Sigmoid colon (tissue), 7 donors: ENCODE results near the gene GP1BB. TPM values are rescaled to one million over a fixed set of nuclear protein-coding genes. Genes with fewer than 3 reads are reported as not detected.

Source experiments
- DNase-seq: peaks from one replicate; pipeline ENCODE4 v3.0.0-alpha.2; 2019
- H3K27ac ChIP-seq, 4 donors: fragments of 200-600 bp; sonication (generic); one replicate each; pipeline ENCODE4 v1.5.1; 2016 to 2019; ENCODE audit warnings: mild to moderate bottlenecking in 1 of 4
- H3K27me3 ChIP-seq, 3 donors: fragments of 200-600 bp; sonication (generic); one replicate each; pipeline ENCODE4 v1.5.1; 2019; ENCODE audit warnings: mild to moderate bottlenecking in 1 of 3
- H3K36me3 ChIP-seq, 4 donors: fragments of 200-600 bp; sonication (generic); one replicate each; pipeline ENCODE4 v1.5.1; 2016 to 2019
- H3K4me1 ChIP-seq, 4 donors: fragments of 200-600 bp; sonication (generic); one replicate each; pipeline ENCODE4 v1.5.1; 2017 to 2019
- H3K4me3 ChIP-seq, 4 donors: fragments of 200-600 bp; sonication (generic); one replicate each; pipeline ENCODE4 v1.5.1; 2017 to 2019; ENCODE audit warnings: mild to moderate bottlenecking in 2 of 4, moderate library complexity in 1 of 4
- H3K9me3 ChIP-seq, 4 donors: fragments of 200-600 bp in 3 of 4; sonication (generic) in 3 of 4; one replicate each; pipeline versions ENCODE4 v1.5.1 to v1.6.1; 2013 to 2019
- EP300 ChIP-seq, 4 donors: sonication (generic); formaldehyde crosslinking; IDR thresholded peaks; one replicate each; pipeline ENCODE4 v1.6.1; 2017; ENCODE audit warnings: antibody characterized with exemption in 4 of 4
- POLR2A ChIP-seq, 2 donors: fragments of 450-650 bp; IDR thresholded peaks; one replicate each; pipeline ENCODE4 v1.6.1; 2016; ENCODE audit warnings: antibody characterized with exemption in 2 of 2, mild to moderate bottlenecking in 2 of 2, moderate library complexity in 2 of 2
- POLR2AphosphoS5 ChIP-seq, 4 donors: sonication (generic); formaldehyde crosslinking; IDR thresholded peaks; one replicate each; pipeline ENCODE4 v1.6.1; 2017; ENCODE audit warnings: antibody characterized with exemption in 4 of 4
- WGBS, 2 donors: extraction: QIAGEN DNeasy Blood & Tissue Kit; methylation state at CpG; one replicate each; pipeline ENCODE4 v1.1.7; 2013; 5-methylcytosine and 5-hydroxymethylcytosine counted together
- intact Hi-C: fragments of 100-400 bp; cut with DNase I; formaldehyde crosslinking; loops from one replicate; pipeline ENCODE4 v1.15.1; 2023
- polyA plus RNA-seq, 3 donors: library from polyadenylated mRNA; stranded (reverse); fragments of 200-250 nt; gene quantifications; one replicate each; pipeline ENCODE4 v1.2.3, GENCODE V29; 2013
- total RNA-seq, 4 donors: library from RNA; depleted of rRNA; stranded (reverse); fragments of >200 nt; gene quantifications; one replicate each; pipeline ENCODE4 v1.1.0, GENCODE V29; 2016
- TF ChIP-seq, protein P1 (sequence below), 4 experiments: fragments of 450-650 bp in 3 of 4; fragments of 200-600 bp in 1 of 4; IDR thresholded peaks; one replicate each; pipeline ENCODE4 v1.5.1; 2016 to 2019; ENCODE audit warnings: antibody characterized with exemption in 4 of 4, mild to moderate bottlenecking in 3 of 4, moderate library complexity in 2 of 4
- donor health status: healthy with polysubstance abuse.
- donor health status: Bipolar disorder and iron deficiency.
- donor health status: healthy.

GP1BB gene
- total and polyA plus RNA-seq, 7 donors: 1.1 to 2.9 (median 1.9) TPM; not detected in 2

DNA sequence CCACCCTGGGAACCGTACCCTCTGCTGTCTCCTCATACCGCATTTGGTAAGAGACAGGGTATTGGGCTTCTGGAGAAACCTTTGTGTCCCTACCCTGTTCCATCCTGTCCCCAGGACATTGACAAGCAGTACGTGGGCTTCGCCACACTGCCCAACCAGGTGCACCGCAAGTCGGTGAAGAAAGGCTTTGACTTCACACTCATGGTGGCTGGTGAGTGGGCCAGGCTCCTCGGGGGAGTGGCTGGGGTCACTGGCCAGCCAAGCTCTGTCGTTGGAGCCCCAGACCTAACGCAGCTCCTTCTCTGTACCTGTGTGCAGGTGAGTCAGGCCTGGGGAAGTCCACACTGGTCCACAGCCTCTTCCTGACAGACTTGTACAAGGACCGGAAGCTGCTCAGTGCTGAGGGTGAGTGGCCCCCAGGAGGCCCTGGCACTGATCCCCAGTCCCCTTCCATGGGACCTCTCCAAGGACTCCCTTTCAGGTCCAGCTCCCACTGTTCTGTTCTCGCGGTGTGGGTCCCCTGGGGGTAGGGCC is 3.8 kb upstream of the GP1BB start:
- 73 to 88% methylated on average over 12 of the region's 12 CpGs for WGBS, 2 donors
- H3K27me3 ChIP-seq: peaks cover 13 to 47% (median 25%) of the 10 kb centered on the region in 3 donors
- peaks cover 0 to 14% (median 0%) of the 10 kb centered on the region in 4 donors for H3K36me3 ChIP-seq
- H3K4me3 ChIP-seq: peak overlapping the region in 2 of 4 donors; percentile 60 to 76
- TF ChIP-seq, protein P1, sequence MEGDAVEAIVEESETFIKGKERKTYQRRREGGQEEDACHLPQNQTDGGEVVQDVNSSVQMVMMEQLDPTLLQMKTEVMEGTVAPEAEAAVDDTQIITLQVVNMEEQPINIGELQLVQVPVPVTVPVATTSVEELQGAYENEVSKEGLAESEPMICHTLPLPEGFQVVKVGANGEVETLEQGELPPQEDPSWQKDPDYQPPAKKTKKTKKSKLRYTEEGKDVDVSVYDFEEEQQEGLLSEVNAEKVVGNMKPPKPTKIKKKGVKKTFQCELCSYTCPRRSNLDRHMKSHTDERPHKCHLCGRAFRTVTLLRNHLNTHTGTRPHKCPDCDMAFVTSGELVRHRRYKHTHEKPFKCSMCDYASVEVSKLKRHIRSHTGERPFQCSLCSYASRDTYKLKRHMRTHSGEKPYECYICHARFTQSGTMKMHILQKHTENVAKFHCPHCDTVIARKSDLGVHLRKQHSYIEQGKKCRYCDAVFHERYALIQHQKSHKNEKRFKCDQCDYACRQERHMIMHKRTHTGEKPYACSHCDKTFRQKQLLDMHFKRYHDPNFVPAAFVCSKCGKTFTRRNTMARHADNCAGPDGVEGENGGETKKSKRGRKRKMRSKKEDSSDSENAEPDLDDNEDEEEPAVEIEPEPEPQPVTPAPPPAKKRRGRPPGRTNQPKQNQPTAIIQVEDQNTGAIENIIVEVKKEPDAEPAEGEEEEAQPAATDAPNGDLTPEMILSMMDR (IDR thresholded peaks at IDR 0.05): no peak
- TF ChIP-seq EP300 (IDR thresholded peaks at IDR 0.05): no peak
- no peak for TF ChIP-seq POLR2AphosphoS5 (IDR thresholded peaks at IDR 0.05)
- TF ChIP-seq POLR2A (IDR thresholded peaks at IDR 0.05): no peak
- DNase-seq: no peak
- H3K4me1 ChIP-seq: peaks cover 0 to 51% (median 38%) of the 10 kb centered on the region in 4 donors
- H3K9me3 ChIP-seq: no peaks in the 10 kb centered on the region
- peak overlapping the region in 2 of 4 donors; percentile 4 to 71 for H3K27ac ChIP-seq
- intact Hi-C loops: loop anchor here (2.0 kb wide), 1 partner anchor 41 kb away; no protein-coding TSS in a partner anchor

DNA sequence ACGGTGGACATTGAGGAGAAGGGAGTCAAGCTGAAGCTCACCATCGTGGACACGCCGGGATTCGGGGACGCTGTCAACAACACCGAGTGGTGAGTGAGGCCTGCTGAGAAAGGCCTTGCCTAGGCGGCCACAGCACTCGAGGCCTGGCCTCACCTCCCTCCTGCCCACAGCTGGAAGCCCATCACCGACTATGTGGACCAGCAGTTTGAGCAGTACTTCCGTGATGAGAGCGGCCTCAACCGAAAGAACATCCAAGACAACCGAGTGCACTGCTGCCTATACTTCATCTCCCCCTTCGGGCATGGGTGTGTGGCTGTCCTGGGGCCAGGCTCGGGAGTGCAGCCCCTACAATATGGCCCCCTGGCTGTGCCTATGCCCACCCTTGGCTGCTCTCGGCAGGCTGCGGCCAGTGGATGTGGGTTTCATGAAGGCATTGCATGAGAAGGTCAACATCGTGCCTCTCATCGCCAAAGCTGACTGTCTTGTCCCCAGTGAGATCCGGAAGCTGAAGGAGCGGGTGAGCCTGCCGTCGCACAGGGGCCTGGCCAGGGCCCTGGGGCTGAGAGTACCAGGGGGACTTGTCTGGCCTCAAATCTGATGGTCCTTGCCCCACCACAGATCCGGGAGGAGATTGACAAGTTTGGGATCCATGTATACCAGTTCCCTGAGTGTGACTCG is 3.0 kb upstream of the GP1BB start:
- H3K36me3 ChIP-seq: peaks cover 0 to 14% (median 0%) of the 10 kb centered on the region in 4 donors
- H3K27me3 ChIP-seq: peaks cover 13 to 50% (median 22%) of the 10 kb centered on the region in 3 donors
- DNase-seq: no peak
- peaks cover 0 to 44% (median 30%) of the 10 kb centered on the region in 4 donors for H3K4me1 ChIP-seq
- WGBS, 2 donors: 87 to 92% methylated on average over 26 of the region's 26 CpGs
- TF ChIP-seq, protein P1 (IDR thresholded peaks at IDR 0.05): no peak
- no peak for TF ChIP-seq EP300 (IDR thresholded peaks at IDR 0.05)
- no peak for TF ChIP-seq POLR2AphosphoS5 (IDR thresholded peaks at IDR 0.05)
- TF ChIP-seq POLR2A (IDR thresholded peaks at IDR 0.05): no peak
- no peak overlapping the region for H3K4me3 ChIP-seq
- no peaks in the 10 kb centered on the region for H3K9me3 ChIP-seq
- H3K27ac ChIP-seq: no peak overlapping the region
- intact Hi-C loops: no loop called here

DNA sequence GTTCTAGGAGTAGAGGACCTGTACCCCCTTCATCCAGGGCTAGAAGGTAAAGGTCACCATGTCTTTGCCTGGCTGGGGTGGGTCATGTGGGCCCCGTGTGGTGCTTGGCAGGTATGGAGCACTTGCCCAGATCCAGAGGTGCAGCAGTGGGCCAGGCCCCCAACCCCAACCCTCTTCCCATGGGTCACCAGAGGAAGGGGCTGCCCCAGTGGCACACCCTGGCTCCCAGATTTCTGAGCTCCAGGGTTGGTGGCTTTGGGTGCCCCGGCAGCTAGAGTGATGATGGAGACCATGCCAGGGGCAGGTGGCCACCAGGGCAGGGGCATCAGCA is 2.4 kb upstream of the GP1BB start:
- 79 to 89% methylated on average over 2 of the region's 2 CpGs for WGBS, 2 donors
- peaks cover 0 to 14% (median 0%) of the 10 kb centered on the region in 4 donors for H3K36me3 ChIP-seq
- H3K4me1 ChIP-seq: peaks cover 0 to 42% (median 30%) of the 10 kb centered on the region in 4 donors
- no peaks in the 10 kb centered on the region for H3K9me3 ChIP-seq
- no peak for DNase-seq
- TF ChIP-seq, protein P1 (IDR thresholded peaks at IDR 0.05): no peak
- TF ChIP-seq POLR2AphosphoS5 (IDR thresholded peaks at IDR 0.05) (no peak), EP300 (IDR thresholded peaks at IDR 0.05) (no peak), POLR2A (IDR thresholded peaks at IDR 0.05) (no peak)
- peaks cover 13 to 51% (median 17%) of the 10 kb centered on the region in 3 donors for H3K27me3 ChIP-seq
- intact Hi-C loops: no loop called here
- no peak overlapping the region for H3K4me3 ChIP-seq
- no peak overlapping the region for H3K27ac ChIP-seq

DNA sequence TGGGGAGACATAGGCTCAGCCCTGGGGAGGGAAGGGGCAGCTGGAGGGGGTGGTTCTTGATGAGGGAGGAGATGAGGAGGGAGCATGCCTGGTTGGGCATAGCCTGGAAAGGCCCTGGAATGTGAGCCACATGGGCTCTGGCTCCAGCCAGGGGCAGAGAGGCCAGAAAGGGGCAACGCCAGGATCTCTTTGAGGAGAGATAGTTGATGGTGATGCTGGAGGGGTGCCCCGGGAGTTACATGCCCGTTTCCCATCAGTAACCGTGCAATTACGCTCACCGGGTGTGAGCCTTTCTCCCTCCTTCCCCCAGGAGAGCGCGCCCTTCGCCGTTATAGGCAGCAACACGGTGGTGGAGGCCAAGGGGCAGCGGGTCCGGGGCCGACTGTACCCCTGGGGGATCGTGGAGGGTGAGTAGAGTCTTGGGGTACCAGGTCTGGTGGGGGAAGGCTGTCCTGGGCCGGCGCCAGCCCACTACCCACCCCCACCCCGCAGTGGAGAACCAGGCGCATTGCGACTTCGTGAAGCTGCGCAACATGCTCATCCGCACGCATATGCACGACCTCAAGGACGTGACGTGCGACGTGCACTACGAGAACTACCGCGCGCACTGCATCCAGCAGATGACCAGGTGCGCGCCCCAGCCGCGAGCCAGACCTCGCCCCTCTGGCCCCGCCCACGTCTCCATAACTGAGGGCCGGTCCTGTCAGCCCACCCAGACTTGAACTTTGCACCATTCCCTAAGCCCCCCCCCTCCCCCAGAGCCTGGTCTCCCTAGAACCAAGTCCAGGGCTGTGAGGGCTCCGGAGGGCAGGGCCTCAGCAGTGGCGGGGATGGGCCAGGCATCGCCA is 1.8 kb upstream of the GP1BB start:
- TF ChIP-seq, protein P1 (IDR thresholded peaks at IDR 0.05): no peak
- TF ChIP-seq POLR2A (IDR thresholded peaks at IDR 0.05) (no peak), POLR2AphosphoS5 (IDR thresholded peaks at IDR 0.05) (no peak), EP300 (IDR thresholded peaks at IDR 0.05) (no peak)
- H3K4me1 ChIP-seq: peaks cover 0 to 42% (median 30%) of the 10 kb centered on the region in 4 donors
- H3K9me3 ChIP-seq: no peaks in the 10 kb centered on the region
- 34 to 72% methylated on average over 44 of the region's 44 CpGs for WGBS, 2 donors
- no peak for DNase-seq
- H3K4me3 ChIP-seq: no peak overlapping the region
- H3K36me3 ChIP-seq: peaks cover 0 to 14% (median 0%) of the 10 kb centered on the region in 4 donors
- H3K27ac ChIP-seq: no peak overlapping the region
- intact Hi-C loops: no loop called here
- H3K27me3 ChIP-seq: peaks cover 13 to 51% (median 14%) of the 10 kb centered on the region in 3 donors
